ENCODE results near the gene GABRB1. TPM values are rescaled to one million over a fixed set of nuclear protein-coding genes. Genes with fewer than 3 reads are reported as not detected.

Gene GABRB1
- total and polyA plus RNA-seq, 2 experiments from 2014 or later = 0.26 to 0.97 TPM

DNA sequence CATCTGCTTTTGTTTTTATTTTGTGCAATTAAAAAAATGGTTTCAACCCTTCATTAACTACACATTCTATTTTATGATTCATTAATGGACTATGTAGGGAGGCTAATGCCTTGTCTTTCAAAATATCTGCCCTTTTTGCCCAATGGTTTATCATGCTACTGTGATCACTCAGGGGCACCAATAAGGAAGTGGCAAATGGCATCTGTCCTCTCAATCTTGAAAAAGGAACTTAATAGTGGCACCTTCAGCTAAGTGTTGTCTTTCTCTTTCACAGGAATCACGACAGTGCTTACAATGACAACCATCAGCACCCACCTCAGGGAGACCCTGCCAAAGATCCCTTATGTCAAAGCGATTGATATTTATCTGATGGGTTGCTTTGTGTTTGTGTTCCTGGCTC lies 375.0 kb downstream of the GABRB1 start (continued):
- TF ChIP-seq, protein P1, sequence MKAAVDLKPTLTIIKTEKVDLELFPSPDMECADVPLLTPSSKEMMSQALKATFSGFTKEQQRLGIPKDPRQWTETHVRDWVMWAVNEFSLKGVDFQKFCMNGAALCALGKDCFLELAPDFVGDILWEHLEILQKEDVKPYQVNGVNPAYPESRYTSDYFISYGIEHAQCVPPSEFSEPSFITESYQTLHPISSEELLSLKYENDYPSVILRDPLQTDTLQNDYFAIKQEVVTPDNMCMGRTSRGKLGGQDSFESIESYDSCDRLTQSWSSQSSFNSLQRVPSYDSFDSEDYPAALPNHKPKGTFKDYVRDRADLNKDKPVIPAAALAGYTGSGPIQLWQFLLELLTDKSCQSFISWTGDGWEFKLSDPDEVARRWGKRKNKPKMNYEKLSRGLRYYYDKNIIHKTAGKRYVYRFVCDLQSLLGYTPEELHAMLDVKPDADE (IDR thresholded peaks at IDR 0.05) = no peak
- no peak for TF ChIP-seq STAT1 (IDR thresholded peaks at IDR 0.05; ENCODE audit: unreplicated experiment)
- no peak for TF ChIP-seq ZNF114 (CRISPR knock-in tag; IDR thresholded peaks at IDR 0.05)
- no peak for TF ChIP-seq POLR2AphosphoS5 (IDR thresholded peaks at IDR 0.05; ENCODE audit: low read depth)
- no peak for TF ChIP-seq ZNF462 (CRISPR knock-in tag; IDR thresholded peaks at IDR 0.05)
- no peak for TF ChIP-seq EZH2phosphoT487 (IDR thresholded peaks at IDR 0.05; ENCODE audit: unreplicated experiment)

GRCh38 chr4:47410271-47410670 lies 378.9 kb downstream of the GABRB1 start:
- Histone ChIP-seq H3K27ac (ENCODE audit: low read depth) (no peak overlapping the region), H3K79me2 (replicated peaks; ENCODE audit: insufficient read depth) (no peaks in the 10 kb centered on the region), H4K20me1 (replicated peaks; ENCODE audit: insufficient read depth) (no peaks in the 10 kb centered on the region), H3F3A (replicated peaks; ENCODE audit: low read depth) (no peaks in the 10 kb centered on the region), H3K4me1 (ENCODE audit: insufficient read depth) (peaks cover 16% of the 10 kb centered on the region; the same call in 1 of the 2 replicates), H3K27me3 (ENCODE audit: insufficient read depth) (no peaks in the 10 kb centered on the region), H3K36me3 (ENCODE audit: insufficient read depth) (no peaks in the 10 kb centered on the region), H3K4me3 (no peak overlapping the region), H2AFZ (peak overlapping the region; percentile 35; the same call in 1 of the 2 replicates), H3K9me2 (ENCODE audit: insufficient read depth) (no peaks in the 10 kb centered on the region), H3K4me2 (no peak overlapping the region)
- no peak overlapping the region for H3K4me3 Mint-ChIP-seq
- no peaks in the 10 kb centered on the region for H3K9me3 Mint-ChIP-seq
- peaks cover 2% of the 10 kb centered on the region for H3K27me3 Mint-ChIP-seq (ENCODE audit: insufficient read depth, low read depth, poor library complexity)
- no peak for DNase-seq (ENCODE audit: low spot score)
- H3K4me1 Mint-ChIP-seq = peaks cover 23% of the 10 kb centered on the region
- no peak overlapping the region for H3K27ac Mint-ChIP-seq
- no peak for TF ChIP-seq CREB1 (CRISPR knock-in tag; IDR thresholded peaks at IDR 0.05; ENCODE audit: low read depth)
- no peak for TF ChIP-seq POLR2AphosphoS5 (IDR thresholded peaks at IDR 0.05; ENCODE audit: low read depth)
- no peak for TF ChIP-seq ZNF462 (CRISPR knock-in tag; IDR thresholded peaks at IDR 0.05)
- TF ChIP-seq EZH2 (IDR thresholded peaks at IDR 0.05; ENCODE audit: low read depth, unreplicated experiment) = no peak
- H3K36me3 Mint-ChIP-seq (ENCODE audit: low read depth) = no peaks in the 10 kb centered on the region
- ATAC-seq = no peak

Data from GM23338 (cell line).